Natural killer cell treated with Interleukin-12 subunit alpha and Interleukin-12 subunit beta and Interleukin-15 and Interleukin-18, amount 100 ng/mL, for 72 hours (primary cell): ENCODE measurements around the gene APBB1IP. TPM values are rescaled to one million over a fixed set of nuclear protein-coding genes. Genes with fewer than 3 reads are reported as not detected.
A peak's percentile ranks its signal among the peaks of the same experiment; 100 is the strongest.

Experiments
- ATAC-seq, 2 donors: fragments of 150-1000 bp; cut with Tn5 transposase in 1 of 2; sonication (Bioruptor Pico), chemical (Tn5 transposase) in 1 of 2; 2 replicates each; pipeline ENCODE4 v1.10.0; 2021
- DNase-seq: peaks from one replicate; pipeline ENCODE4 v3.0.0; 2022; ENCODE audit warnings: low spot score
- H3K27ac Mint-ChIP-seq, 2 donors: 1 replicate in 1 of 2; 2 replicates in 1 of 2; pipeline ENCODE4 v1.8.0; 2022; ENCODE audit warnings: mixed read lengths in 2 of 2, mild to moderate bottlenecking in 1 of 2, moderate library complexity in 1 of 2
- H3K27me3 Mint-ChIP-seq, 2 donors: 1 replicate in 1 of 2; 2 replicates in 1 of 2; pipeline ENCODE4 v1.8.0; 2022; ENCODE audit warnings: mixed read lengths in 2 of 2
- H3K36me3 Mint-ChIP-seq: one replicate; pipeline ENCODE4 v1.8.0; 2022; ENCODE audit warnings: mixed read lengths
- H3K4me1 Mint-ChIP-seq, 2 donors: 1 replicate in 1 of 2; 2 replicates in 1 of 2; pipeline ENCODE4 v1.8.0; 2022; ENCODE audit warnings: low read depth in 2 of 2, mixed read lengths in 2 of 2, mild to moderate bottlenecking in 1 of 2
- H3K4me3 Mint-ChIP-seq: one replicate; pipeline ENCODE4 v1.8.0; 2022; ENCODE audit warnings: mixed read lengths
- H3K9me3 Mint-ChIP-seq: 2 replicates; pipeline ENCODE4 v1.8.0; 2022; ENCODE audit warnings: mixed read lengths
- total RNA-seq, 2 donors: library from RNA; stranded (reverse); gene quantifications; one replicate each; pipeline ENCODE4 v1.2.3, GENCODE V29; 2022

APBB1IP gene
- total RNA-seq, 2 donors from 2014 or later, result 42.2 to 58.0 TPM

DNA sequence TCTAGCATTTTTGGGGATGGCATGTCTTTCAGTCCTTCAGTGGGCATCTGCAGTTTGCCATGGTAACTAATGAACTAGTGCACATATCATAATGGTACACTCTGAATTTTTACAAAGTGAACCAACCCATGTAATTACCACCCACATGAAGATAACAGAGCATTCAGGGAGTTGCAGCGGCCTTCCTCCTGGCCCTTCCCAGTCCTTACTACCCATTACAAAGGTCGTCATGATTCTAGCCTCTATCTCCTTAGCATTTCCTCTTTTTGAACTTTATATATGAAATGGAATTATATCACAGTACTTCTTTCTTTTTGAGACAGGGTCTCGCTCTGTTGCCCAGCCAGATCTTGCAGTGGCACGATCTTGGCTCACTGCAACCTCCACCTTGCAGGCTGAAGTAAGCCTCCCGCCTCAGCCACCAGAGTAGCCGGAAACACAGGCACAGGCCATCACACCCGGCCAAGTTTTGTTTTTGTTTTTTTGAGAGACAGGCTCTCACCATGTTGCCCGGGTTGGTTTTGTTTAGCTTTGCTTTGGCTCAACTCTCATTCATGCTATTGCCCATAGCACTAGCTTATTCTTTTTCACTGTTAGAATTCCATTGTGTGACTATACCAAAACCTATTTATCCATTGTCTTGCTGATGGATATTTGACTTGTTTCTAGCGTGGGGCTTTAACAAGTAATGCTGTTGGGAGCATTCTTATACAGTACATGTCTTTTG, 79.2 kb downstream of the APBB1IP start:
- H3K27ac Mint-ChIP-seq, result no peak overlapping the region
- no peaks in the 10 kb centered on the region for H3K27me3 Mint-ChIP-seq
- H3K4me1 Mint-ChIP-seq, result peaks cover 23 to 25% of the 10 kb centered on the region in 2 donors
- H3K4me3 Mint-ChIP-seq, result no peak overlapping the region
- peaks cover 30% of the 10 kb centered on the region for H3K36me3 Mint-ChIP-seq
- no peak for DNase-seq
- no peak for ATAC-seq
- no peaks in the 10 kb centered on the region for H3K9me3 Mint-ChIP-seq

DNA sequence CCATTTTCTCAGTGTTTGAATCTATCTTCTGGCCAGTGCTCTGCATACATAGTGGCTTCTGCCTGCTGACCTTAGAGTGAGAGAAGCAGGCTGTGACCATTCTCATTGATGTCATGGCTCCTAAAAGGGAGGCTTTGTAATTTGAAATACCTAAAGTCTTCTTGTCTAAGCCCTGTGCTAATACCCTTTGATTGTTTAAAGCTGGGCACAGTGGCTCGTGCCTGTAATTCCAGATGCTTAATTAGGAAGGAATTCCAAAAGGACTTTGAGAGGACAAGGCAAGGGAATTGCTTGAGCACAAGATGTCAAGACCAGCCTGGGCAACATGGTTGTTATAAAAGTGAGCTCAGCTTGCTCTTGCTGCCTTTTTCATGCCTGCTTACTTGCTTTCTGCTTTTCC, 81.7 kb downstream of the APBB1IP start:
- peaks cover 27 to 33% of the 10 kb centered on the region in 2 donors for H3K4me1 Mint-ChIP-seq
- no peak overlapping the region for H3K4me3 Mint-ChIP-seq
- peaks cover 14% of the 10 kb centered on the region for H3K36me3 Mint-ChIP-seq
- peak overlapping the region; percentile 9 to 40 for H3K27ac Mint-ChIP-seq
- DNase-seq (no peak), ATAC-seq (no peak)
- H3K9me3 Mint-ChIP-seq, result no peaks in the 10 kb centered on the region
- no peaks in the 10 kb centered on the region for H3K27me3 Mint-ChIP-seq

DNA sequence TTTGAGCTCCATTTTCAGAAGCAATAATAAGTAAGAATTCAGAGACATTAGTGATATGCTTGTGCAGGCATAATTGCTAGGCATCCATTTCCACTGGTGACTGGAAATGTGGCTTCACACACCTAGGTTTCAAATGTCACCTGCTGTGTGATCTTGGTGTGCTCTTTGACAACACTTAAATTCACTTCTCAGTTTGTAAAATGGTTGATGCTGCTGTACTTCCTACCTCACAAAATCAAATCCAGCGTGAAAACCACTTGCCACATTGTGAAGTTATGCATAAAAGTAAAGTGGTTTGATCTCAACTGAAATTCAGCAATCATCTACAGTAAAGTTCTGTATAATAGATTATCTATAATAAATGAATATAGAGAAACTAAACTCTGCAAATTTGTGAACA, 82.4 kb downstream of the APBB1IP start:
- peak overlapping the region; percentile 9 to 40 for H3K27ac Mint-ChIP-seq
- no peak overlapping the region for H3K4me3 Mint-ChIP-seq
- ATAC-seq (no peak), DNase-seq (no peak)
- peaks cover 14% of the 10 kb centered on the region for H3K36me3 Mint-ChIP-seq
- H3K27me3 Mint-ChIP-seq, result no peaks in the 10 kb centered on the region
- peaks cover 34 to 37% of the 10 kb centered on the region in 2 donors for H3K4me1 Mint-ChIP-seq
- no peaks in the 10 kb centered on the region for H3K9me3 Mint-ChIP-seq

DNA sequence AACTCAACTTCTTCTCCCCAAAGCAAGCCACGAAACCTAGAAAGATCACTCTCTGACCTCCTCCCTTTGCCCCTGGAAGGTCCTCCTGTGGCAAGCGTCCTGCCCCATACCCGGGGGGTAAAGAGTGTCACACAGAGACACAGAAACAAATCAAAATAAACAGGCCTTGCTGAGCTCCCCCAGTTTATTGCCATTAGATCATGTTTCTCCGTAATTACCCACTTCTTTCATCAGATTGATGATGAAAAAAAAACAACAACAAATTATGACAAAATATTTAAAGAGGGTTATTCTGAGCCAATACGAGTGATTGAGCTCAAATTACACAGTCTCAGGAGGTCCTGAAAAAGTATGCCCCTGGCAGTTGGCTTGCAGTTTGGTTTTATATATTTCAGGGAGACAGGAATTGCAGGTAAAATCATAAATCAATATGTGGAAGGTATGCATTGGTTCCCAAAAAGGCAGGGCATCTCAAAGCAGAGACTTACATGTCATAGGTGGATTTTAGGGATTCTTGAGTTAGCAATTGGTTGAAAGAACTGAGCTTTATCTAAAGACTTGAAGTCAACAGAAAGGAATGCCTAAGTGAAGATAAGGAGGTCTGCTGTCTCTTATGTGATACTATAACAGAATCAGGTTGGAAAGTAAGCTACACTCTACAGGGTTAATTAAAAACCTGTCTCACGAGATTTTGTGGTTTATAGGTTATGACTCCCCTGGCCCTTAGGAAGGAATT, 86.2 kb downstream of the APBB1IP start:
- Mint-ChIP-seq H3K4me1 (peaks cover 30 to 40% of the 10 kb centered on the region in 2 donors), H3K9me3 (no peaks in the 10 kb centered on the region), H3K4me3 (no peak overlapping the region), H3K36me3 (peaks cover 10% of the 10 kb centered on the region), H3K27ac (peak overlapping the region in 1 of 2 donors; percentile 72), H3K27me3 (no peaks in the 10 kb centered on the region)
- ATAC-seq (no peak), DNase-seq (no peak)

DNA sequence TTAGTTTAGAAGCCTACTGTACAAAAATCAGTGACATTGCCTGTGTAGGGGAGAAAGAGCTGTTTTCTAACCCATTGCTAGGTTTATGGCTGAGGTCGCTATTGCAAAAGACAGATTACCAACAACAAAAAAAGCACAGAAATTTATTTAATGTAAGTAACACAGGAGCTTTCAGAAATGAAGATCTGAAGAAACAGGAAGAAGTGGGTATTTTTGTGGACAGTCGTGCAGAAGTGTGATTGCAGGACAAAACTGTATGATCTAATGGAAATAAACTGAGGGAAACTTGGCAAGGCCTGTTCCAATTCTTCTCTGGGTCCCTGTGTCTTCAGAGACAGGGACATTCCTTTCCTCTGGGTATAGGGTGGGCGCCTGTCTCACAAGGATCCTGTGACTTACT, 87.4 kb downstream of the APBB1IP start:
- H3K4me1 Mint-ChIP-seq, result peaks cover 21 to 30% of the 10 kb centered on the region in 2 donors
- H3K27ac Mint-ChIP-seq, result peak overlapping the region; percentile 68 to 91
- no peaks in the 10 kb centered on the region for H3K9me3 Mint-ChIP-seq
- no peak for DNase-seq
- ATAC-seq, result no peak
- H3K27me3 Mint-ChIP-seq, result no peaks in the 10 kb centered on the region
- peaks cover 6% of the 10 kb centered on the region for H3K36me3 Mint-ChIP-seq
- H3K4me3 Mint-ChIP-seq, result no peak overlapping the region

DNA sequence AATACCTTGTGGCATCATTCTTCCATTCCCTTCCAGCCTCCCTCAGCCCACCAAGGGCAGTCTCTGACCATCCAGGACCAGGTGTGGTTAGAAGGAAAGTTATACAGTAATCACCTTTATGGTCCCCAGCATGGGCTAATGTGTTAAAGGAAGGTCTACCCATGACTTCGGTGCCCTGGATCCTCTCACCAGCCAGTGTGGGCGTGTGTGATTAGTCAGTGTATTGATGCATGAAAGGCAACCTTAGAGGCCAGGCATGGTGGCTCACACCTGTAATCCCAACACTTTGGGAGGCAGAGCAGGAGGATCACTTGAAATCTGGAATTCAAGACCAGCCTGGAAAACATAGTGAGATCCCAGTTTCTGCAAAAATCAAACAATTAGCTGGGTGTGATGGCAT, 88.9 kb downstream of the APBB1IP start:
- Mint-ChIP-seq H3K4me1 (peaks cover 20 to 23% of the 10 kb centered on the region in 2 donors), H3K27ac (no peak overlapping the region), H3K4me3 (no peak overlapping the region), H3K9me3 (no peaks in the 10 kb centered on the region), H3K36me3 (peaks cover 6% of the 10 kb centered on the region), H3K27me3 (no peaks in the 10 kb centered on the region)
- DNase-seq, result no peak
- peak in 1 of 2 donors; percentile 32 for ATAC-seq

DNA sequence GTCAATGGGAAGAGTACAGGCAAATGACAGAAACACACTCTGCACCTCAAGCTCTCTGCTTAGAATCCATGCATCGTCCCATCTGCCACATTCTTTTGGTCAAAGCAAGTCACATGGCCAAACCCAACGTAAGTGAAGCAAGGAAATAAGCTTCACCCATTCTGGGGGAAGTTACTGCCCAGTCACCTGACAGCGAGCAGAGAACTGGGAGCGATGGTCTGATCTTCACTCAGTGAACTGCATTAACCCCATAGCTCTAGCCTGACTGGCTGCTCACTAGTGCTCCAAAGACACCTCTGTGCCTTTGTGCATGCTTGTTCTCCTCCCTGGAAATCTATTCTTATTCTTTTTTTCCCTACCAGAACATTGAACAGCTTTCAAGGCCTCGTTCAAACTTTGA, 89.9 kb downstream of the APBB1IP start:
- DNase-seq, result no peak
- H3K27ac Mint-ChIP-seq, result no peak overlapping the region
- H3K4me1 Mint-ChIP-seq, result peaks cover 20 to 21% of the 10 kb centered on the region in 2 donors
- H3K36me3 Mint-ChIP-seq, result peaks cover 9% of the 10 kb centered on the region
- H3K27me3 Mint-ChIP-seq, result no peaks in the 10 kb centered on the region
- H3K9me3 Mint-ChIP-seq, result no peaks in the 10 kb centered on the region
- ATAC-seq, result no peak
- no peak overlapping the region for H3K4me3 Mint-ChIP-seq

DNA sequence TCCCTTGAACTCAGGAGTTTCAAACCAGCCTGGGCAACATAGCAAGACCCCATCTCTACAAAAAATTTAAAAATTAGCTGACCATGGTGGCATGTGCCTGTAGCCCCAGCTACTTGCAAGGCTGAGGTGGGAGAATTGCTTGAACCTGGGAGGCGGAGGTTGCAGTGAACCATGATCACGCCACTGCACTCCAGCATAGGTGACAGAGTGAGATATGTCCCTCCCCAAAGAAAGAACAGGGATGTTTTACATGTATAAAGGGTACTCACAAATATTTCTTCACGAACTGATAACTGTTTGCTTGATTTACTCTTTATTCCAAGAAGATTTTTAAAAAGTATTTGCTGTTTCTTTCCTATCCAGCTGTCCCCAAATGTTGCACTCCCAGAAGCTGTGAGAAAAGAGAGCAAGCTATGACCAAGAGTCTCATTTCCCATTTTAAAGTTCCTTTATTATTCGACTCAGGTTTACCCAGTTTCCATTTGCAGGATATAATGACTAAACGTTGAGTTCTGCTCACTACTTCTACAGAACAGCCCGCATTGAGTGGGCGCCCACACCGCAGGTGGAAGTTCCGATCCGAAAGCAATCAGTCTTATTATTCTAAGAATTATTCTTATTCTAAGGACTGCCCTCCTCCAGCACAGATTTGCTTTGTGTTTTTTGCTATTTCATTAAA, 90.7 kb downstream of the APBB1IP start:
- Mint-ChIP-seq H3K4me1 (peaks cover 19 to 23% of the 10 kb centered on the region in 2 donors), H3K36me3 (peaks cover 12% of the 10 kb centered on the region), H3K27ac (no peak overlapping the region), H3K9me3 (no peaks in the 10 kb centered on the region), H3K27me3 (no peaks in the 10 kb centered on the region), H3K4me3 (no peak overlapping the region)
- no peak for ATAC-seq
- DNase-seq, result no peak

DNA sequence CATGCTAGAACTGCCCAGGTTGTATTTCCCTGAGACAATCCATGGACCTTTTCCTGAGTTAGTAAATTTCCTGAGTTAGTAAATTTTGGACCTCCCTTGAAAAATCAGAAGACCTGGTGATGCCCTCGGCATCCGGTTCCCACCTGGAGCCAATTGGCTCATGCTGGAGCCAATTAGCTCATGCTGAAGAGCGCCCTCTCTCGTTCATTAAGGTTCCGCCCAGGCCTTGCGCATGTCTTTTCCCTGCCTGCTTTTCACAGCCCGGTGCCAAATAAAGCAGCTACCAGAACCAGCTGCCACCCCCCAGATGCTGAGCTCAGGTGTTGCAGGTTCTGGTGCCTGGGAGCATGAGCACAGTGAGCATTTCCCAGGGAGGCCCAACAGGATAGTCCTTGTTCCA, 96.2 kb downstream of the APBB1IP start:
- Mint-ChIP-seq H3K4me1 (peaks cover 0 to 5% of the 10 kb centered on the region in 2 donors), H3K4me3 (no peak overlapping the region), H3K27me3 (no peaks in the 10 kb centered on the region), H3K36me3 (peaks cover 23% of the 10 kb centered on the region), H3K9me3 (no peaks in the 10 kb centered on the region), H3K27ac (no peak overlapping the region)
- no peak for ATAC-seq
- DNase-seq, result no peak

DNA sequence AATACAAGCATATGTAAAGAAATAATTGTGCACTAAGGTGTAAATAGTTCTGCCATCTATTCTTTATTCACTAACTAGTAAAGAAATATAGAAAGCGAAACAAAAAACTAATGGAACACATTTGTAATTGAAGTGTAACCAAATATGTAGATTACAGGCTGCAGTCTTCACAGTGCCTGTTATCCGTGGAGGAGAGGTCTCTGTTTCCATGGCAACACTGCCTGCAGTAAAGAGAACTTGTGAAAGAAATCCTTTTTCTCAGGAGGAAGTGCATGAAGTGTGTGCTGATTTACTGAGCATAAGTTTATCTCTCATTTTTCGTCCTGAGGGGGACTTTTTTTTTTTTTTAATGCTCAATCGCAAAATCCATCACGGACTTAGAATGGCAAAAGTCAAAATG, 102.5 kb downstream of the APBB1IP start:
- H3K27ac Mint-ChIP-seq, result peak overlapping the region in 1 of 2 donors; percentile 37
- H3K9me3 Mint-ChIP-seq, result no peaks in the 10 kb centered on the region
- peaks cover 11% of the 10 kb centered on the region for H3K36me3 Mint-ChIP-seq
- peaks cover 19 to 22% of the 10 kb centered on the region in 2 donors for H3K4me1 Mint-ChIP-seq
- DNase-seq, result no peak
- no peak for ATAC-seq
- no peaks in the 10 kb centered on the region for H3K27me3 Mint-ChIP-seq
- H3K4me3 Mint-ChIP-seq, result no peak overlapping the region

DNA sequence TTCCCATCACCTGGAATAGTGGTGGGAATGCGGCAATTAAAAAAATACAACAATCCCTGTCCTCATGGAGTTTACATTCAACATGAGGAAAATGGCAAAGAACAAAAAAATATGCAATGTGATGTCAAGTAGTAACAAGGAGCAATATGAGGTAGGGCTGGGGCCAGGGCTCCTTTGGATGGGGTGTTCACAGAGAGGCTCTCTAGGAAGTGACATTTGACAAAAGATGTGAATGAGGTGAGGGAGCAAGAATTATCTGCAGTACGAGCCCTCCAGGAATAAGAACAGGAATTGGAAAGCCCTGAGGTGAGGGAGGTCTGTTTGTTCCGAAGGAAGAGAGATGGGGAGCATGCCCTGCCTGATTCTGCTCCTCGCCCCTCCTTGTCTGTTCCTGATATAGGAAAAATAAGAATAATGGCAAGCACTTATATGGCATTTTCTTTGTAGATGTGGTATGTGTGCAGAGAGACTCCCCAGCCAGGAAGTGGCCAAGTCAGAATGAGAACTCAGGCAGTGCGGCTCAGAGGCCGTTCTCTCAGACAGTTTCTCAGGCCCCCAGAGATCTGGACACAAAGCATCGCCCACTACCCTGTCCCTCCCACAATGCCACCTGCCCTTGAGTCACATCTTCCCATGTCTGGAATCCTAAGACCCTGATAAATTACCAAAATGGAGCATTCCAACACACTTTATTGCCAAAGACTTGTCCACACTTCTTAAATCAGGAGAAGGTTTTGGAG, 105.6 kb downstream of the APBB1IP start:
- Mint-ChIP-seq H3K27ac (peak overlapping the region; percentile 76 to 80), H3K4me1 (peaks cover 25 to 27% of the 10 kb centered on the region in 2 donors), H3K36me3 (peaks cover 14% of the 10 kb centered on the region), H3K27me3 (no peaks in the 10 kb centered on the region), H3K4me3 (peak overlapping the region; percentile 19), H3K9me3 (no peaks in the 10 kb centered on the region)
- no peak for DNase-seq
- ATAC-seq, result peak; percentile 52 to 83

DNA sequence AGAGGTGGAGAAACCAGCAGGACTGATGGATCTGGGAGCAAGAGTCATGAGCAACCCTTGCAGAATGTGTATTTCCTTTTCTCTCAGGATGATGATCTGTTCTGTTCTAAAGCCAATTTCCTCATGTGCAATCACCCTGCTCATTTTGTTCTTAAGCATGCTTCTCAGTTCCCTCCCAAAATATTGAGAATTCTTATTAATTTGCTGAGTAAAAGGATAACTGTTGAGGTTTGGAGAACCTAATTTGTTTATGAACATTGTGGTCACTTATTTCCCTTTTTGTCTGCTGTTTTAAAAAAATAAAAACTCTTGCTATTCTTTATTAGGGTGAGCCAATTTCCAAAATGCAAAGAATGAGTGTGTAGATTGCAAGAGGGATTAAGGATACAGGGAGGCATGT, 106.8 kb downstream of the APBB1IP start:
- Mint-ChIP-seq H3K36me3 (peaks cover 26% of the 10 kb centered on the region), H3K27ac (peak overlapping the region; percentile 76 to 80), H3K27me3 (no peaks in the 10 kb centered on the region), H3K9me3 (no peaks in the 10 kb centered on the region), H3K4me3 (no peak overlapping the region), H3K4me1 (peaks cover 27 to 33% of the 10 kb centered on the region in 2 donors)
- DNase-seq, result no peak
- ATAC-seq, result no peak

DNA sequence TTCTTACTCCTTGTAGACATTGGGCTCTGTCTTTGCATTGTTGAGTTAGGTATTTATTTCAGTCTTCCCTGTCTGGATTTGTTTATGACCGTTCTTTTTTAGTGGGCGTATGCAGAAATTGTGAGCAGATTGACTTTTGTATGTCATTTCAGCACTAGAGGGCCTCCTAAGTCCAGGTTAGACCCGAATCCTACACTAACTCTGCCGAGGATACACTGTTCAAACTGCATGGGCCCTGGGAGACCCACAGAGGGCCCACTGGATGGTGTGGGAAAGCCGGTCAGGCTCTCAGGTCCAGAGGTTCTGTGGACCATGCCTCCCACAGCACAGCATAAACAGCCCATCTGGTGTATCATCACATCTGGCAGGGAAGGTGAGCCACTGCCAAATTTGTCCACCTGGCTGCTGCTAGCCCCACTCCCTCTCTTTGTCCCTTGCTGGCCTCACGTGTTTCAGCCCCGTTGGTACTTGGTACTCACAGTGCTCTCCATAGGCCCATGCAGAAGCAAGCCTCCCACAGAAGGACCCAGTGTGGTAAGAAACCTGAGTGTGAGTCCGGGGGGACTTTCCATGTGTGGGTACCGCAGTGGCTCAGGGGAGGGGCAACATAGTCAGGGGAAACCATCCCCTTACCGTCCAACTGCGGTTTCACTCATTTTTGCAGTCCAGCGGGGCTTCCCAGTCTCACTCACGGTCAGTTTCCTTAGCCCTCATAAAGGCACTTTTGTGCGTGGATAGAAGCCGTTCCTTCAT, 112.8 kb downstream of the APBB1IP start:
- DNase-seq (no peak), ATAC-seq (peak in 1 of 2 donors; percentile 41)
- Mint-ChIP-seq H3K27ac (peak overlapping the region; percentile 36 to 45), H3K27me3 (no peaks in the 10 kb centered on the region), H3K4me1 (peaks cover 18 to 21% of the 10 kb centered on the region in 2 donors), H3K4me3 (no peak overlapping the region), H3K9me3 (peaks cover 8% of the 10 kb centered on the region), H3K36me3 (peaks cover 43% of the 10 kb centered on the region)
